HG03175 (cell line): Measurements from ENCODE around the gene FEM1C.

Experiments used
- ATAC-seq: cut with Tn5 transposase; IDR thresholded peaks from one replicate; pipeline ENCODE4 v1.9.1; 2021; ENCODE audit warnings: mild to moderate bottlenecking, moderate library complexity; ENCODE audit not compliant: unreplicated experiment

The FEM1C gene

DNA sequence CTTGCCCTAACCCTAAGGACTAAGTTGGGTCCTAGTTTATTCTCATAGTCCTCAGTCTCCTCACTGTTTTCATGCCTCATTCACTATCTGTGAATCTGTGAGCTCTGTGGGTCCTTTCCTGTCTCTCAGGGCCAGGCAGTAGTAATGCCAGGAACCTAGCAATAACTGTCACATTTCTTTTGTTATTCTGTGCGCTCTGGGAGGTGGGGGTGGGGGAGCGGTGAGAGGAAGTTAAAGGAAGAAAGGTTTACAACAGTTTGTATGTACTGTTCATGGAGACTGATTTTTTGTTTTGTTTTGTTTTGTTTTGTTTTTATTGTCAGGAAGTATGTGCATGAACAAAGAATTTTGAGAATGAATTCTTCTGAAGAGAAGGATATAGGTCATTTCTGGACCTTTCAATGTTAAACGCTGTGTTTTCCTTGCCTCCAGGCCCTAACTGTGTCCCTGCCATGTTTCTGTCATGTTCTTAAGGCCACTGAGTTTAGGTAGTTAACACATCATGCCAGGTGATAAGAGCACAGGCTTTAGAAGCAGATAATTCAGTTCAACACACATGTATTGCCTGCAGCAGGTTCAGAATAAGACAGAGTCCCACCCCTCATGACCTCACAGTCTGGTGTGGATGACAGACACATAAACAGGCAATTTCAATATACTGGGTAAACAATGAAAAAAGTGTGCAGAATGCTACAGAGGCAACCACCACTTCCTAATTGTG is 13.3 kb upstream of the FEM1C start:
- ATAC-seq = no peak

- ATAC-seq = no peak
Observed at GRCh38 chr5:115556276-115556675, 11.7 kb upstream of the FEM1C start.

DNA sequence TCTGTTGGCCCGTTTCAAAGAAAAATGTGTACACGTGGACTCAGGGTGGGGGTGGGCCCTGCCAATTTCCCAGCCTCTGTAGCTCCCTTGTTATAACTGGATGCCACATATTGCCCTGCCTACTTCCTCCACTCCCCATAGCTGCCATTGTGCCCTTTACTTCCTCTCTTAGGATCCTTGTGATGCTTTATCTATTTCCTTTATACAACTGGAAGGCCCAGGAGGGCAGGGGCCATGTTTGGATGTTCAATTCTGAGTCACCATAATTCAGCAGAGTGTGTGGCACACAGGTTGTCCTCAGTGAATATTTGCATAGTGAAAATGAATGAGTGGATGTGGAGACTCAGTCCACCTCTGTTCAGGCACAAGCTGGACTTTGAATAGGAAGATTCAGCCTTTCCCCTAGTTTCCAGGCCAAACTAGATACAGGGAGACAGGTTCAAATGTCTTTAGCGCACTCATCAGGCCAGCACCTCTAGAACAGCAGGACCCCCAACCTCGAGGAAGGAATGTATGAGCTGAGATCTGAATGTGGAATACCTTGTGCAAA is 10.6 kb upstream of the FEM1C start:
- no peak for ATAC-seq

DNA sequence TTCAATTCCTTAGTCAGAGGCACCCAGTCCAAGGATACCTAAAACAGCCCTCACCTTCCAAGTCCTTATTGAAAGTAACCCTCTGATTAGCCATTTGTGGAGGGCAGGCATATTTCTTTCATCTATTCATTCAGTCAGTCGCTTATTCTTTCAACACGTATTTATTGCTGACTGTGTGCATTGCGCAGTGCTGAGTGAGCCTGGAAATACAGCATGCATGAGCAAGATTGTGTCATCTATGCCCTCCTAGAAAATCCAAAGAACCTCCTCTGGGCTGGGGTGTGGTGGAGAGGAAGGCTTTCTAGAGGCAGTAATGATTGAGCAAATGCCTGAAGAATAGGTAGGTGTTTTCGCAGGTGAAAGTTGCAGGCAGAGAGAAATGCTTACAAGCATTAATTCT is 8.5 kb upstream of the FEM1C start:
- ATAC-seq = no peak

DNA sequence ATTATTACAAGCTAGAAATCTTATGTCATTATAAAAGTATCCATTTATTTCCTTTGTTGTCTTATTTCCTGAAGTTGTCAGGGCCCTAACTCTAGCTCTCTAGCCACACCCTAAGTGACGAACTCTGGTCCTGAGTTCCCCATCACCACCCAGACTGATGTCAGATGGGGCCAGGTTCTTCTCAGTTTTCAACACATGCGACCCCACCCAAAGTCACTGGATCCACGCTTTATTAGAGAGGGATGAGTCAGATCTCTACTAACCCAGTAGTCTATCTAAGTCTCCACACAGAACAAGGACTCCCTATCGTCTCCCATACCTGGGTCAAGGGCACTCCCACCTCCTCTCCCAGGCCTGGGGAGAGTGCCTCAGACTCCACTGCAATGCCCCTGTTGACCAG is 6.8 kb upstream of the FEM1C start:
- no peak for ATAC-seq

DNA sequence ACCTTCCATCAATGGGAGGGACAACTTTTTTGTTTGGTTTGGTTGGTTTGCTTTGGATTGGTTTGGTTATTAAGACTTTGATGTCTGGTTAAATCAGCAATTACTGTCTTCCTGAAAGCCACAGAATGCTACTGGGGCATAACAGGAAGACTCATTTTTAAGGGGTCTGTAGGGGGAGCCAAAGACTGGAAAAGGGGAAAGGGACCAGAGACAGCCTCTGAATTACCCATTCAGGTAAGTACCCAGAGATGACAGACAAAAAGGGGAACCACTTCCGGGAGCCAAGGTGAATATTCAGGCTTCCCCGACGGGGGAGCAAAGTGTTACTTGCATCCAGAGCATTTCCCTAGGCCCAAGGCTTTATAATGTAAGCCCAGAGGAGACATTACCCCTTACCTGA is 4.6 kb upstream of the FEM1C start:
- ATAC-seq = no peak

- ATAC-seq = no peak
Observed at GRCh38 chr5:115548683-115549082, 4.1 kb upstream of the FEM1C start.

DNA sequence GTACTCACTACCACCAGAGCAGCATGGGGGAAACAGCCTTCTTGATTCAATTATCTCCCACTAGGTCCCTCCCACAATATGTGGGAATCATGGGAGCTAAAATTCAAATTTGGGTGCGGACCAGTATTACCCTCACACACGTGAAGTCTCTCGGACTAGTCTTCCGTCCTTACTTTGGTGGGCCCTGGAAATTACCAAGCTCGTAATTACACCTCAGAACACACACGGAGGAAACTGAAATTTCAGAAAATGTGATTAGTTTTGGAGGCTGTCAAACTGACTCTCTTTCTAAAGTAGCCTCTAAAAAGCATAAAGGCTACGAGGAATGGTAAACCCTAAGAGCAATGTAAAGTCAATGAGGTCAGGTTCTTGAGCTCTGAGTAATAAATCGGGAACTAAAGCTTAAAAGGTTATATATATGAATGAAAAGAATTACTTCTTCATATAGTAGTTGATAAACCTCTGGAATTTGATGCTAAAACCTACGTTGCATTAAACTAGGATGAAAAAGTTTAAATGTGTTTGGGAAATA is 842 bp upstream of the FEM1C start:
- ATAC-seq = no peak

DNA sequence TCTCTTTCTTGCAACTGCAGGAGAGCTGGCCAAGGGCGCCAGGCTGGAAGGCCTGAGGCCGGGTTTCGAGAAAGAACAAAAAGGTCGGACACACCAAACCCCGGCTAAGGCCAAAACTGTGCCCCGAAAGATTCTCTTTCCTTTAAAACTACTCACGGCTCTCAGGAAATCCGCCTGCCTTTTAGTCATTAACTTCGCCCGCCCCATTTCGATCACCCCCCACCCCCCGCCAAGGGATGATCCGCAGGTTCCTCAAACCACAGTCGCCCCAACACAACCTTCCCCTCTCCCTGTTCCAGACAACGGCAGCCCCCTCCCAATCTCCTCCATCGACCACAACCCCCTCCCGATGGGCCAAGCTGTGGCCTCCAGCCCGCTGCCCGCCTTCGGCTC is 536 bp downstream of the FEM1C start:
- ATAC-seq = peak; percentile 17

DNA sequence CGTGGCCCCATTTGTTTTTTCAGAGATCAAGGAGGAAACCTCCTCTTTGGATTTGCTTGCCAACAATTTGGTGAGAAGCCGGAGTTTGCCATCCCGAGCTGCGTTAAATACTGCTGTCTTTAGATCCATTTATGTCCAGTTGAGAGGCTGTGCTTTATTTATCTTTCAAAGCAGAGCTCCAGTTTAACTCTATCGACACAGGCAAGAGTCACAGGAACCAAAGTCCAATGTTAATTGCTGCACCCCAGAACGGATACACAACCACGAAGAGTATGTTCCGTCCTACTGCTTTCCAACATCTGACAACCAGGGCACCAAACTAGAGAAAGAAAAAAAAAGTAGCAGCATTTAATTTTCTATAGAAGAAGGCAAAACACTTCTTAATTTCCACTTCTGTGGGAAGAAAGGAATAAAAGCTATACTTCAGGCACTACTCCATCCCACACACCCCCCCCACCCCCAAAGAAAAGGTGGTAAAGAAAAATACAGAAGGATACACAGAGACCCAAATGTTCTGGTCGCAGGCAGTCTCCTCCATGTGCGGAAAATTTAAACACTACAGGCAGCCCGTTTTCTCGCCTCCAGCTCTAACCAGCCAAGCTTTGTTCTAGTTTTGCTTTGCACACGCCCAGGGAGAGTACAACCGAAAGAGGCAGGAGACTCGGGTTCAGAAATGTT is 1.1 kb downstream of the FEM1C start:
- ATAC-seq = peak; percentile 33

DNA sequence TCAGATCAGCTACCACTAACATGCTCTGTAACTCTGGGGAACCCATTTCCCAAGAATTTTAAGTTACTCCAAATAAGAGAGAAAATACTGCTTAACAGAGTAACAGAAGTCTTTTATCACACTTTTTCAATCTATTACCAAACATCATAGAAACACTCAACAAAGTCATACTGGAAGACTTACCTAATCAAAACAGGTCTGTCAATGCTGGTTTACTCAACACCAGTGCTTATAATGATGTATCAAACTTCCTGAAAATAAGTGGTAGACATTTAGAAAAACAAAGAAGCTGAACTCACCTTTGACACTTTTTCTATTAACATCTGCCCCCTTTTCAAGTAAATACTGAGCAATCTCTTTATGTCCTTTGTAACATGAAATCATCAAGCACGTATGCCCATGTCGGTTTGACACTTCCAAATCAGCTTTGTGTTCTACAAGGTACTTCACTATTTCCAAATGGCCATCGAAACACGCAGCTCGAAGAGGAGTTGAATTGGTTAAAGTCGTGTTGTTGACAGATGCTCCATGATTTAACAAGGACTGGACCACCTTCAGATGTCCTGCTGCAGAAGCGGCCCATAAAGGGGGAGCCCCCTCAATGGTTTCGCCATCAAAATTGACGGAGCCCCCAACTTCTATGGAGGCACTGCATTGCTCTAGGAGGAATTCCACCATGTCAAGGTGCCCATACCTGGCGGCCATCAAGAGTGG is 1.8 kb downstream of the FEM1C start:
- ATAC-seq = no peak

DNA sequence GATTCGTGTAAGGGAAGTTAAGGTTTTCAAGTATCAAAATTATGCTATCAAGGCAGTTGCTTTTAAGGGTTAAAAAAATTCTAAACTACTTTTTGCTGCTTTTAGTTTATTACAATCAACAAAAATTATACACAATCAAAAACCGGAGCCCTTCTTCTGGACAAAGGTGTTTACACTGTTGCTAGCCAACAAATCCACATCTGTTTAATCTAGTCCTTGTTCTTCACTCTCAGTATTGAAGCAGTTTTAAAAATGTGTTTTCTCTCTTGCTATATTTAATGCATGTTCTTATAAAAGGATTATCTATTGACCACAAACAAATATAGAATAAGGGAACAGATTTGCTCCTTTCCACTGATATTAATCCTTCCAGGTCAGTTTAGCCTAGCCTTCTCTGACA is 2.5 kb downstream of the FEM1C start:
- ATAC-seq = no peak

DNA sequence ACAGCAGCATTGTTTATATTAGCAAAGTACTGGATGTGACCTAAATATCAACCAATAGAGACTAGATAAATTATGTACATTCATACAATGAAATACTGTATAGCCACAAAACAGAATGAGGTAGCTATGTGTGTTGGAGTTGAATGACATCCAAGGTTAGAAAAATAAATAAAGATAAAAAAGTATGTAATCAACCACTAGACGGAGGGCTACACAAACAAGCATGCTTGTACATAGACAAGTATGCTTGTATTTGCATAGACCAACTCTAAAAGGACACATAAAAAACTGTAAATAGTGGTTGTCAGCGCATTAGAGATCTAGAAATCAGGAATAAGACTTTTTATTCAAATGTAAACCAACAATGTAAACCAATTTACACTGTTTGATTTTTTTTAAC is 3.0 kb downstream of the FEM1C start:
- no peak for ATAC-seq

GRCh38 chr5:115535479-115536035 is 9.0 kb downstream of the FEM1C start:
- ATAC-seq = no peak

DNA sequence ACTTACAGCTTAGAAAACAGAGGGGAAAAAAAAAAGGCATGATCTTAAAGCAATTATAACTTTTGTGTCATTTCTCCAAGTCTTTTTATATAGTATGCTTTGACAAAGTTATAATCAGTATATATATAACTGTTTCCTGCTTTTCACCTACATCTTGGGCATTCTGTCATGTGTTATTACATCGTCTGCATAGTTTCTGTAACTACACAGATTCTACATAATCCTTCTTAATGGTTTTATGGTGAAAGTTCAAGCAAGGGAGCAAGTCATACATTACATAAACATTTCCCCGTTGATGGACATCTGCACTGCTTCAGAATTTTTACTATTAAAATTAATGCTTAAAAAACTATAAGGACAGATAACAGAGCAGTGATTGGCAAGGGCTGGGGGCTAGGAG is 12.1 kb downstream of the FEM1C start:
- no peak for ATAC-seq

DNA sequence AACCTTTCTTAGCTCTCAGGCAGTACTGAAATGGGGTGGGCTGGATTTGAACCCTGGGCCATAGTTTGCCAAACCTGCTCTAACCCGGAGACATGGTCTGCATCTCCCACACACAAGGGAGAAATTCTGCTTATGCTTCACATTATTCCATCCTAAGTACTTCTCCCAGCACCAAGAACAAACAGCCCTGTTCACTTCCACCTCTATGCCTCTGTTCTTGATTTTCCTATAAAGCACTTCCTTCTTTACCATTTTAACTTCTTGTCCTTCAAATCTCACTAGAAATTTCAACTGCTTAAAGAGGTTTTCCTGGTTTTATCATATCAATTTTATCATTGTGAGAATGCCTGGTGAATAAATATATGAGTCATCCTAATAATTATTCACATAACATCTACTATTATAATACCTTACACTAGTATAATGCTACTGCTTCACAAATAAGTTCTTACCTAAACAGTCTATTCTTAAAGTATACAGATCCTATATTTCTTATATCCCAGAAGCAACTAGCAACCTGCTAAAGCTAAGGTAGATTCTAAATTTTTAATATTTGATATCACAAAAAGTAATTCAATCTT is 12.7 kb downstream of the FEM1C start:
- ATAC-seq = no peak

DNA sequence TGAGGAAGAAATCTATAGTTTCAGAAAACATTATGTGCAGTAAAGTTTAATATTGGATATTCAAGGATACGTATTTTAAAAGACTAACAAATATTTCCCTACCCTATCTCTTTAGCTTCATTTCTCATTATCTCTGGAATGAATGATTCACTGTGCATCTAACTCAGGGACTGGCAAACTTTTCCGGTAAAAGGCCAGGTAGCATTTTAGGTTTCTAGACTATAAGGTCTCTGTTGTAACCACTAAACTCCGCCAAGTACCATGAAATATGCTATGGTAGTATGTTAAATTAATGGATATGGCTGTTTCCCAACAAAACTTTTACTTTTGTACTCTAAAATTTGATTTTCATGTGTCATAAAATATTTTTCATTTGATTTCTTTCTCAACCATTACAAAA is 13.2 kb downstream of the FEM1C start:
- no peak for ATAC-seq

- ATAC-seq = no peak
Observed at GRCh38 chr5:115530426-115530825, 14.1 kb downstream of the FEM1C start.

DNA sequence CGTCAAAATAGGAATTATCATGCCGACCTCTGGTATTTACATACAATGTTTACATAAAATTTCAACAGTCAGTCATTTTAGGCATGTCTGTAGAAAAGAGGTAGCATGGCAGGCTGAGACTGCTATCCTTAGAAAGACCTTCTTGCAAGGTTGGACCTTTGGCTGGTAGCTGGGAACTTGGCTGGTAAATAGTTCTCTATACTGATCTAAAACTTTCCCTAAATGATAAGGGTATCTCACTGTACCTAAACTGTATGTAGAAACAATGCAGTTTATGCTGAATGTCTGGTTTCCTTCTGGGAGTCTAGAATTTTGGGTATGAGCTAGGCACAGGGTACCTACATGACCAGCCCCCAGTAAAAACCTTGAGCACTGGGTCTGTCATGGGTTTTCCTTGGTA is 18.0 kb downstream of the FEM1C start:
- no peak for ATAC-seq

DNA sequence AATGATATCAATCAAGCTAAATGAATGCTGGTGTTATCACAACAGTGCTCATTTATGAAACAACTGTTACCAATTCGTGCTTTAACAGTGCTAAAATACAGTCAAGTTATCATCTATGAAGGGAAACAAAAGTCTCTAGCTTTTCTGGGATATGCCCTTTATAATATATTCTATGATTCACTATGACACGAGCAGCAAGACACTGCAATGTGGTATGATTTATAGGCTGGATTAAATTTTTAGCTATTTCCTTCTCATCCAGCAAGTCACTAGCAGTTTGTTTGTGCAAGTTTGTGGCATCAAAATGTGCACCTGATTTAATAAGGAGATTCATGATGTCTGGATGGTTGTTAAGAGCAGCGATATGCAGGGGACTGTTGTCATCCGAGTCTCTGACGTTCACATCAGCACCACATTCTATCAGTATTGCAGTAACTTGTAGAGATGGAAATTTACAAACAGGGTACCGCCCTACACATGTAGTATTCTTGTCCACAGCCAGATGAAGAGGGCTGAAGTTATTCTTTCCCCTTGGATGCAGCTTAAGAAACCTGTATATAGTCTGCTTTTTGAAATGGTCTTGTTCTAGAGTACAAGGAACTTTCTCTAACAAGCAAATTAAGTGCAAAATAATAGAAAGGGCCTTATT is 20.3 kb downstream of the FEM1C start:
- ATAC-seq = no peak
